H9 (cell line): ENCODE results near the gene TNIK. TPM values are rescaled to one million over a fixed set of nuclear protein-coding genes. Genes with fewer than 3 reads are reported as not detected.

ENCODE experiments used
- DNase-seq: peaks from one replicate; pipeline ENCODE4 v3.0.0-alpha.2; 2017
- H2AFZ ChIP-seq: one replicate; pipeline ENCODE4 v1.6.1; 2013; ENCODE audit warnings: mild to moderate bottlenecking, low read length, control low read depth, moderate library complexity
- H2AK5ac ChIP-seq: 2 replicates; pipeline ENCODE4 v1.6.1; 2013; ENCODE audit warnings: low read length, control low read depth, mixed read lengths; ENCODE audit not compliant: insufficient read length
- H2BK120ac ChIP-seq: one replicate; pipeline ENCODE4 v1.6.1; 2013; ENCODE audit warnings: low read depth, mild to moderate bottlenecking, low read length, control low read depth, inconsistent platforms; ENCODE audit not compliant: poor library complexity, severe bottlenecking
- H2BK12ac ChIP-seq: 2 replicates; pipeline ENCODE4 v1.6.1; 2013; ENCODE audit warnings: low read length, control low read depth, mixed read lengths, low read depth; ENCODE audit not compliant: insufficient read length
- H2BK15ac ChIP-seq: 2 replicates; pipeline ENCODE4 v1.6.1; 2013; ENCODE audit warnings: low read depth, low read length, control low read depth
- H2BK20ac ChIP-seq: one replicate; pipeline ENCODE4 v1.6.1; 2013; ENCODE audit warnings: low read depth, mild to moderate bottlenecking, low read length, control low read depth, inconsistent platforms; ENCODE audit not compliant: poor library complexity, severe bottlenecking
- H2BK5ac ChIP-seq: 2 replicates; pipeline ENCODE4 v1.6.1; 2013; ENCODE audit warnings: low read length, control low read depth, mixed read lengths; ENCODE audit not compliant: insufficient read length
- H3K14ac ChIP-seq: 2 replicates; pipeline ENCODE4 v1.6.1; 2013; ENCODE audit warnings: low read length, control low read depth; ENCODE audit not compliant: insufficient read depth
- H3K18ac ChIP-seq: 2 replicates; pipeline ENCODE4 v1.6.1; 2013; ENCODE audit warnings: low read depth, mild to moderate bottlenecking, mixed read lengths, low read length, control low read depth; ENCODE audit not compliant: insufficient read length
- H3K23ac ChIP-seq: 2 replicates; pipeline ENCODE4 v1.6.1; 2013; ENCODE audit warnings: low read length, control low read depth, mixed read lengths, low read depth; ENCODE audit not compliant: insufficient read length
- H3K23me2 ChIP-seq: 2 replicates; pipeline ENCODE4 v1.6.1; 2013; ENCODE audit warnings: low read depth, mild to moderate bottlenecking, mixed read lengths, low read length, control low read depth; ENCODE audit not compliant: insufficient read length, poor library complexity, severe bottlenecking
- H3K27ac ChIP-seq: 2 replicates; pipeline ENCODE4 v1.5.1; 2013; ENCODE audit warnings: low read length, control low read depth, mixed read lengths, low read depth; ENCODE audit not compliant: insufficient read length
- H3K27me3 ChIP-seq: 2 replicates; pipeline ENCODE4 v1.6.1; 2013; ENCODE audit warnings: low read length, control low read depth, inconsistent platforms; ENCODE audit not compliant: insufficient read depth
- H3K4ac ChIP-seq: 2 replicates; pipeline ENCODE4 v1.6.1; 2013; ENCODE audit warnings: low read depth, mild to moderate bottlenecking, control low read depth, inconsistent platforms, low read length, moderate library complexity
- H3K4me1 ChIP-seq: 2 replicates; pipeline ENCODE4 v1.6.1; 2013; ENCODE audit warnings: low read length, control low read depth, inconsistent platforms; ENCODE audit not compliant: insufficient read depth
- H3K4me2 ChIP-seq: 2 replicates; pipeline ENCODE4 v1.6.1; 2013; ENCODE audit warnings: low read length, control low read depth, mixed read lengths; ENCODE audit not compliant: insufficient read length, insufficient read depth
- H3K56ac ChIP-seq: 2 replicates; pipeline ENCODE4 v1.6.1; 2013; ENCODE audit warnings: low read depth, mild to moderate bottlenecking, mixed read lengths, low read length, control low read depth; ENCODE audit not compliant: insufficient read length
- H3K79me1 ChIP-seq: 2 replicates; pipeline ENCODE4 v1.6.1; 2013; ENCODE audit warnings: low read depth, mild to moderate bottlenecking, moderate library complexity, low read length, control low read depth, inconsistent platforms; ENCODE audit not compliant: insufficient read depth, poor library complexity, severe bottlenecking
- H3K79me2 ChIP-seq: 2 replicates; pipeline ENCODE4 v1.6.1; 2013; ENCODE audit warnings: low read length, control low read depth, inconsistent platforms; ENCODE audit not compliant: insufficient read depth
- H3K9ac ChIP-seq: 2 replicates; pipeline ENCODE4 v1.6.1; 2013; ENCODE audit warnings: low read length, control low read depth, mixed read lengths; ENCODE audit not compliant: insufficient read length; ENCODE audit errors: extremely low read depth
- H3K9me3 ChIP-seq: one replicate; pipeline ENCODE4 v1.6.1; 2013; ENCODE audit warnings: low read depth, low read length, inconsistent platforms; ENCODE audit not compliant: control insufficient read depth
- H3T11ph ChIP-seq: one replicate; pipeline ENCODE4 v1.6.1; 2013; ENCODE audit warnings: mild to moderate bottlenecking, low read length, control low read depth, inconsistent platforms
- H4K20me1 ChIP-seq: one replicate; pipeline ENCODE4 v1.6.1; 2013; ENCODE audit not compliant: control insufficient read depth, insufficient read length, insufficient read depth
- H4K5ac ChIP-seq: 2 replicates; pipeline ENCODE4 v1.6.1; 2013; ENCODE audit warnings: low read depth, mild to moderate bottlenecking, mixed read lengths, low read length, control low read depth; ENCODE audit not compliant: insufficient read length
- H4K8ac ChIP-seq: replicated peaks from 2 replicates; pipeline ENCODE4 v1.6.1; 2013; ENCODE audit warnings: low read length, control low read depth, mixed read lengths, low read depth; ENCODE audit not compliant: insufficient read length
- H4K91ac ChIP-seq: 2 replicates; pipeline ENCODE4 v1.6.1; 2013; ENCODE audit warnings: low read depth, mild to moderate bottlenecking, moderate library complexity, mixed read lengths, low read length, control low read depth; ENCODE audit not compliant: insufficient read length
- H3K27ac Mint-ChIP-seq, 3 experiments: 2 replicates in 2 of 3; 3 replicates in 1 of 3; pipeline ENCODE4 v1.8.0; 2020 to 2021; ENCODE audit warnings: mixed read lengths in 3 of 3, mild to moderate bottlenecking in 1 of 3, moderate library complexity in 1 of 3
- H3K27me3 Mint-ChIP-seq: 2 replicates; pipeline ENCODE4 v1.8.0; 2021; ENCODE audit warnings: low read depth, mild to moderate bottlenecking, moderate library complexity, mixed read lengths
- H3K36me3 Mint-ChIP-seq, 3 experiments: 2 replicates in 2 of 3; 3 replicates in 1 of 3; pipeline ENCODE4 v1.8.0; 2020 to 2021; ENCODE audit warnings: low read depth in 3 of 3, mixed read lengths in 3 of 3; ENCODE audit not compliant: insufficient read depth in 1 of 3
- H3K4me1 Mint-ChIP-seq, 2 experiments: 2 replicates each; pipeline ENCODE4 v1.8.0; 2020; ENCODE audit warnings: mixed read lengths in 2 of 2
- H3K4me3 Mint-ChIP-seq, 2 experiments: 2 replicates in 1 of 2; 3 replicates in 1 of 2; pipeline ENCODE4 v1.8.0; 2020 to 2021; ENCODE audit warnings: mild to moderate bottlenecking in 2 of 2, mixed read lengths in 2 of 2, moderate library complexity in 1 of 2
- H3K9me3 Mint-ChIP-seq, 2 experiments: 2 replicates in 1 of 2; 3 replicates in 1 of 2; pipeline ENCODE4 v1.8.0; 2020; ENCODE audit warnings: mild to moderate bottlenecking in 2 of 2, mixed read lengths in 2 of 2, moderate library complexity in 1 of 2
- CTCF ChIP-seq: fragments of 200-600 bp; sonication (generic); conservative IDR thresholded peaks from 3 replicates; pipeline ENCODE4 v1.8.0; 2021; ENCODE audit warnings: antibody characterized with exemption, mild to moderate bottlenecking
- WGBS: extraction: QIAGEN DNeasy Blood & Tissue Kit; methylation state at CpG from one replicate; pipeline ENCODE4 v1.1.7; 2013; ENCODE audit warnings: missing lambda C conversion rate, low lambda C conversion rate, mixed read lengths; ENCODE audit not compliant: insufficient read length; ENCODE audit errors: extremely low coverage; 5-methylcytosine and 5-hydroxymethylcytosine counted together
- total RNA-seq: library from RNA; stranded (reverse); gene quantifications from 2 replicates; pipeline ENCODE4 v1.2.1, GENCODE V29; 2021

Gene TNIK
- total RNA-seq, 1 experiment from 2014 or later, result 15.9 TPM

- Histone ChIP-seq H2AFZ (no peak overlapping the region), H3K18ac (no peak overlapping the region), H2BK120ac (no peak overlapping the region), H4K8ac (no peak overlapping the region), H3K56ac (no peak overlapping the region), H3K4ac (no peak overlapping the region), H4K20me1 (no peaks in the 10 kb centered on the region), H3K14ac (no peak overlapping the region), H4K91ac (no peak overlapping the region), H3K4me2 (no peak overlapping the region), H2BK5ac (no peak overlapping the region), H2AK5ac (no peak overlapping the region), H2BK20ac (no peak overlapping the region), H3K79me1 (no peaks in the 10 kb centered on the region), H3K27me3 (no peaks in the 10 kb centered on the region), H3K23ac (no peak overlapping the region), H3K23me2 (no peaks in the 10 kb centered on the region), H3K4me1 (no peaks in the 10 kb centered on the region), H2BK12ac (no peak overlapping the region), H3K79me2 (no peaks in the 10 kb centered on the region), H4K5ac (no peak overlapping the region), H2BK15ac (no peak overlapping the region), H3K27ac (no peak overlapping the region), H3K9me3 (no peaks in the 10 kb centered on the region), H3K9ac (no peak overlapping the region), H3T11ph (no peak overlapping the region)
- Mint-ChIP-seq H3K36me3 (peaks cover 6 to 17% (median 6%) of the 10 kb centered on the region in 3 experiments; a peak in 6 of 7 replicates), H3K4me1 (0 out of 4 replicates have a peak, but pooled peaks cover 0 to 3% of the 10 kb centered on the region in 2 experiments), H3K4me3 (no peak overlapping the region), H3K27me3 (no peaks in the 10 kb centered on the region), H3K27ac (no peak overlapping the region), H3K9me3 (peaks cover 0 to 2% of the 10 kb centered on the region in 2 experiments; a peak in 1 of 5 replicates)
- WGBS, result no CpG with 5 or more reads among the region's 2 CpGs
- no peak for DNase-seq
- no peak for TF ChIP-seq CTCF
Measured at GRCh38 chr3:171101982-171102641, 358.1 kb downstream of the TNIK start.
